ENCODE results near the gene TMEM132D. TPM values are rescaled to one million over a fixed set of nuclear protein-coding genes. Genes with fewer than 3 reads are reported as not detected.

The TMEM132D gene
- polyA plus RNA-seq, 1 donor from 2014 or later: 1.3 TPM

- H3K4me3 ChIP-seq (ENCODE audit: low read length): no peak overlapping the region
- no peaks in the 10 kb centered on the region for H3K9me2 ChIP-seq (ENCODE audit: insufficient read depth, low read length)
- no peaks in the 10 kb centered on the region for H3K27me3 ChIP-seq (ENCODE audit: insufficient read depth, low read depth, low read length)
- TF ChIP-seq REST (IDR thresholded peaks at IDR 0.05; ENCODE audit: borderline replicate concordance) (no peak), RAD21 (conservative IDR thresholded peaks at IDR 0.05) (no peak), SMC3 (conservative IDR thresholded peaks at IDR 0.05; ENCODE audit: poor library complexity) (no peak), MXI1 (conservative IDR thresholded peaks at IDR 0.05; ENCODE audit: poor library complexity, severe bottlenecking) (no peak), EZH2 (IDR thresholded peaks at IDR 0.05; ENCODE audit: borderline replicate concordance, insufficient read depth, low read length, poor library complexity, severe bottlenecking) (no peak), EP300 (conservative IDR thresholded peaks at IDR 0.05; ENCODE audit: poor library complexity, severe bottlenecking) (no peak), POLR2AphosphoS5 (IDR thresholded peaks at IDR 0.05) (no peak), TAF1 (IDR thresholded peaks at IDR 0.05; ENCODE audit: low read depth) (no peak)
- TF ChIP-seq, protein P1, sequence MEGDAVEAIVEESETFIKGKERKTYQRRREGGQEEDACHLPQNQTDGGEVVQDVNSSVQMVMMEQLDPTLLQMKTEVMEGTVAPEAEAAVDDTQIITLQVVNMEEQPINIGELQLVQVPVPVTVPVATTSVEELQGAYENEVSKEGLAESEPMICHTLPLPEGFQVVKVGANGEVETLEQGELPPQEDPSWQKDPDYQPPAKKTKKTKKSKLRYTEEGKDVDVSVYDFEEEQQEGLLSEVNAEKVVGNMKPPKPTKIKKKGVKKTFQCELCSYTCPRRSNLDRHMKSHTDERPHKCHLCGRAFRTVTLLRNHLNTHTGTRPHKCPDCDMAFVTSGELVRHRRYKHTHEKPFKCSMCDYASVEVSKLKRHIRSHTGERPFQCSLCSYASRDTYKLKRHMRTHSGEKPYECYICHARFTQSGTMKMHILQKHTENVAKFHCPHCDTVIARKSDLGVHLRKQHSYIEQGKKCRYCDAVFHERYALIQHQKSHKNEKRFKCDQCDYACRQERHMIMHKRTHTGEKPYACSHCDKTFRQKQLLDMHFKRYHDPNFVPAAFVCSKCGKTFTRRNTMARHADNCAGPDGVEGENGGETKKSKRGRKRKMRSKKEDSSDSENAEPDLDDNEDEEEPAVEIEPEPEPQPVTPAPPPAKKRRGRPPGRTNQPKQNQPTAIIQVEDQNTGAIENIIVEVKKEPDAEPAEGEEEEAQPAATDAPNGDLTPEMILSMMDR (IDR thresholded peaks at IDR 0.05; ENCODE audit: poor library complexity, severe bottlenecking): no peak
- no peak overlapping the region for H2AFZ ChIP-seq (ENCODE audit: low read depth, low read length)
- no peaks in the 10 kb centered on the region for H3K36me3 ChIP-seq (ENCODE audit: insufficient read depth, low read length)
- no peaks in the 10 kb centered on the region for H3F3A ChIP-seq (ENCODE audit: insufficient read depth, low read length, poor library complexity, severe bottlenecking)
- H3K4me2 ChIP-seq (ENCODE audit: low read length): no peak overlapping the region
- H3K9ac ChIP-seq (ENCODE audit: low read length): no peak overlapping the region
- H3K27ac ChIP-seq (ENCODE audit: low read length): no peak overlapping the region
- H3K9me3 ChIP-seq (ENCODE audit: low read length): no peaks in the 10 kb centered on the region
- H3K79me2 ChIP-seq (replicated peaks; ENCODE audit: insufficient read depth, low read length): no peaks in the 10 kb centered on the region
- H4K20me1 ChIP-seq (ENCODE audit: insufficient read depth): no peaks in the 10 kb centered on the region
Measured at GRCh38 chr12:129552996-129553750, 350.7 kb downstream of the TMEM132D start.

DNA sequence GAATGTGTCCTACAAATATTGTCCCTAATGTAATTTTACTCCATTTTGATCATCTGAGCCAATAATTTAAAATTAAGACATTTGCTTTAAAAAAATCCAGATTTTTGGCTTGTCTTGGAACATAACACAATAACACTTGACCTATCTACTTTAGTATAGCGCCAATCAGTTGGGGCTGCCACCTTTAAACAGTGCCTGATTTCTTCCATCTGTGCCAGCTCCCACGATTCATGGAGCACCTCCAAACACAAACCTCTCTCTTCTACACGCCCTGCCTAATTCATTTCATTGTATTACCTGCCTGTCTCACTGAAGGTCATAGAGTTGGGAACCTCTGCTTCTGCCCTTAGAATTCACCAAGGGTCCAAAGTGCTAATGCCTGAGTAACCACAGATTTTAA, 352.4 kb downstream of the TMEM132D start:
- H3K79me2 ChIP-seq (replicated peaks; ENCODE audit: insufficient read depth, low read length): no peaks in the 10 kb centered on the region
- H3K27ac ChIP-seq (ENCODE audit: low read length): peak overlapping the region; percentile 69
- TF ChIP-seq, protein P1 (IDR thresholded peaks at IDR 0.05; ENCODE audit: poor library complexity, severe bottlenecking): no peak
- TF ChIP-seq TAF1 (IDR thresholded peaks at IDR 0.05; ENCODE audit: low read depth): no peak
- no peak for TF ChIP-seq EP300 (conservative IDR thresholded peaks at IDR 0.05; ENCODE audit: poor library complexity, severe bottlenecking)
- TF ChIP-seq MXI1 (conservative IDR thresholded peaks at IDR 0.05; ENCODE audit: poor library complexity, severe bottlenecking): no peak
- TF ChIP-seq POLR2AphosphoS5 (IDR thresholded peaks at IDR 0.05): no peak
- no peak for TF ChIP-seq EZH2 (IDR thresholded peaks at IDR 0.05; ENCODE audit: borderline replicate concordance, insufficient read depth, low read length, poor library complexity, severe bottlenecking)
- no peak for TF ChIP-seq RAD21 (conservative IDR thresholded peaks at IDR 0.05)
- TF ChIP-seq REST (IDR thresholded peaks at IDR 0.05; ENCODE audit: borderline replicate concordance): no peak
- TF ChIP-seq SMC3 (conservative IDR thresholded peaks at IDR 0.05; ENCODE audit: poor library complexity): no peak
- H3K4me3 ChIP-seq (ENCODE audit: low read length): no peak overlapping the region
- no peaks in the 10 kb centered on the region for H3K9me2 ChIP-seq (ENCODE audit: insufficient read depth, low read length)
- no peak overlapping the region for H3K4me2 ChIP-seq (ENCODE audit: low read length)
- no peaks in the 10 kb centered on the region for H3K27me3 ChIP-seq (ENCODE audit: insufficient read depth, low read depth, low read length)
- no peaks in the 10 kb centered on the region for H3K36me3 ChIP-seq (ENCODE audit: insufficient read depth, low read length)
- H3K9me3 ChIP-seq (ENCODE audit: low read length): no peaks in the 10 kb centered on the region
- no peaks in the 10 kb centered on the region for H4K20me1 ChIP-seq (ENCODE audit: insufficient read depth)
- no peak overlapping the region for H2AFZ ChIP-seq (ENCODE audit: low read depth, low read length)
- no peak overlapping the region for H3K9ac ChIP-seq (ENCODE audit: low read length)
- no peaks in the 10 kb centered on the region for H3F3A ChIP-seq (ENCODE audit: insufficient read depth, low read length, poor library complexity, severe bottlenecking)

Data from neural cell (in vitro differentiated cells).